ENCODE measurements around the gene CDK14.

GRCh38 chr7:91140982-91141381, 544.9 kb downstream of the CDK14 start:
- TF ChIP-seq REST (IDR thresholded peaks at IDR 0.05; ENCODE audit: insufficient replicate concordance, low read depth), result no peak
- TF ChIP-seq CTCF (IDR thresholded peaks at IDR 0.05; ENCODE audit: insufficient read depth, low read length), result no peak
- no peak for TF ChIP-seq POLR2AphosphoS5 (IDR thresholded peaks at IDR 0.05; ENCODE audit: low read depth)
- TF ChIP-seq SPI1 (IDR thresholded peaks at IDR 0.05; ENCODE audit: borderline replicate concordance, low read depth), result peak; percentile 83
- TF ChIP-seq GABPA (IDR thresholded peaks at IDR 0.05; ENCODE audit: low read depth), result no peak
